ENCODE measurements around the gene CEBPE.

DNA sequence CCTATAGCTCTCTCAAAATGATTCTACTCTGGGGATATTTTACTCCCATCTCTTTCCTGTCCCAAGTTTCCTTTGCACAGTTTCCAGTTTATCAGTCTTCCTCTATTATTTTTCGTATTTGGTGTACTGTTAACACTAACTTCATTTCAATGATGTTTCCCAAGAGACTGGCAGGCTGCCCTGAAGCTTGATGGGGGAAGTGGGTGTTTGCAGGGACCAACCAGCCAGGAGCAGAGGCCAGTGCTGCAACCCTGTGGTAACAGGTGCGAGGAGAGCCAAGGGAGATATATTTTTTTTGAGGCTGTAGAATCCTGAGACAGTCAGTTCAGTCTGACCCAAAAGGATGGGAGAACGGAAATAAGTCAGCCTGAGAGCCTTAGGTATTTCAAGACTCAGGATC, 11.8 kb upstream of the CEBPE start:
- TF ChIP-seq CTCF (conservative IDR thresholded peaks at IDR 0.05; ENCODE audit: low read length) (no peak), EZH2phosphoT487 (IDR thresholded peaks at IDR 0.05; ENCODE audit: borderline replicate concordance, low read depth, low read length) (no peak)
